HuH-7.5 (cell line): ENCODE measurements around the gene NPHP4.

ENCODE experiments used
- DNase-seq: peaks from one replicate; pipeline ENCODE4 v3.0.0; 2011; ENCODE audit warnings: low spot score

Gene NPHP4

GRCh38 chr1:5831600-5832335 is 160.5 kb downstream of the NPHP4 start:
- DNase-seq = no peak

- no peak for DNase-seq
These were observed 161.2 kb downstream of the NPHP4 start for GRCh38 chr1:5830771-5831599.

GRCh38 chr1:5829414-5829813 is 162.8 kb downstream of the NPHP4 start:
- DNase-seq = no peak

- DNase-seq = no peak
These were observed 163.8 kb downstream of the NPHP4 start for GRCh38 chr1:5828308-5828935.

- no peak for DNase-seq
These were observed 164.7 kb downstream of the NPHP4 start for GRCh38 chr1:5827516-5827915.

GRCh38 chr1:5826601-5827000 is 165.6 kb downstream of the NPHP4 start:
- DNase-seq = no peak

- no peak for DNase-seq
These were observed 169.5 kb downstream of the NPHP4 start for GRCh38 chr1:5822726-5823125.

- no peak for DNase-seq
These were observed 170.0 kb downstream of the NPHP4 start for GRCh38 chr1:5822266-5822665.

GRCh38 chr1:5821540-5822176 is 170.6 kb downstream of the NPHP4 start:
- no peak for DNase-seq

GRCh38 chr1:5820026-5820421 is 172.2 kb downstream of the NPHP4 start:
- no peak for DNase-seq

- DNase-seq = no peak
These were observed 172.7 kb downstream of the NPHP4 start for GRCh38 chr1:5819391-5820025.

- no peak for DNase-seq
These were observed 173.5 kb downstream of the NPHP4 start for GRCh38 chr1:5818755-5819154.

- DNase-seq = no peak
These were observed 176.5 kb downstream of the NPHP4 start for GRCh38 chr1:5815716-5816115.

GRCh38 chr1:5815211-5815610 is 177.0 kb downstream of the NPHP4 start:
- DNase-seq = no peak

- DNase-seq = no peak
These were observed 178.1 kb downstream of the NPHP4 start for GRCh38 chr1:5814046-5814619.

GRCh38 chr1:5813480-5813879 is 178.7 kb downstream of the NPHP4 start:
- DNase-seq = no peak
